OCI-LY3 (cell line): ENCODE results near the gene AOC1.

Source experiments
- CTCF ChIP-seq: fragments of 200-600, 300-600 bp; sonication (generic); IDR thresholded peaks from 2 replicates; pipeline ENCODE4 v1.5.1; 2014; ENCODE audit warnings: antibody characterized with exemption, low read length, low read depth
- EZH2phosphoT487 ChIP-seq: fragments of 200-600 bp; shearing (Covaris generic); IDR thresholded peaks from 2 replicates; pipeline ENCODE4 v1.6.1; 2018; ENCODE audit warnings: antibody characterized with exemption, mixed run types, low read depth

- TF ChIP-seq CTCF (no peak), EZH2phosphoT487 (no peak)
These were observed 3.4 kb downstream of the AOC1 start for GRCh38 chr7:150855476-150856302.
